Measurements from ENCODE around the gene KRTAP10-1.

The KRTAP10-1 gene

GRCh38 chr21:44495611-44496563, 44.1 kb downstream of the KRTAP10-1 start:
- no peak overlapping the region for H3K4me3 Mint-ChIP-seq
- H3K27me3 Mint-ChIP-seq (ENCODE audit: low read depth) = no peaks in the 10 kb centered on the region
- peaks cover 19% of the 10 kb centered on the region for H3K9me3 Mint-ChIP-seq

GRCh38 chr21:44494956-44495355, 45.0 kb downstream of the KRTAP10-1 start:
- Mint-ChIP-seq H3K27ac (no peak overlapping the region), H3K27me3 (ENCODE audit: low read depth) (no peaks in the 10 kb centered on the region), H3K9me3 (peaks cover 19% of the 10 kb centered on the region), H3K4me3 (no peak overlapping the region), H3K36me3 (ENCODE audit: low read depth) (peaks cover 3% of the 10 kb centered on the region), H3K4me1 (ENCODE audit: low read depth) (peaks cover 2% of the 10 kb centered on the region)
- no peak for DNase-seq (ENCODE audit: low spot score)

More at GRCh38 chr21:44495611-44496563, 44.1 kb downstream of the KRTAP10-1 start:
- DNase-seq (ENCODE audit: low spot score) = no peak
- peaks cover 3% of the 10 kb centered on the region for H3K36me3 Mint-ChIP-seq (ENCODE audit: low read depth)
- peaks cover 2% of the 10 kb centered on the region for H3K4me1 Mint-ChIP-seq (ENCODE audit: low read depth)
- no peak overlapping the region for H3K27ac Mint-ChIP-seq

- DNase-seq (ENCODE audit: low spot score) = no peak
- peaks cover 19% of the 10 kb centered on the region for H3K9me3 Mint-ChIP-seq
These were observed 45.6 kb downstream of the KRTAP10-1 start for GRCh38 chr21:44494418-44494817.

GRCh38 chr21:44492567-44493385, 47.2 kb downstream of the KRTAP10-1 start:
- no peak overlapping the region for H3K4me3 Mint-ChIP-seq
- H3K4me1 Mint-ChIP-seq (ENCODE audit: low read depth) = peaks cover 2% of the 10 kb centered on the region
- H3K9me3 Mint-ChIP-seq = peaks cover 19% of the 10 kb centered on the region
- peaks cover 3% of the 10 kb centered on the region for H3K36me3 Mint-ChIP-seq (ENCODE audit: low read depth)
- no peak overlapping the region for H3K27ac Mint-ChIP-seq
- H3K27me3 Mint-ChIP-seq (ENCODE audit: low read depth) = peaks cover 2% of the 10 kb centered on the region
- DNase-seq (ENCODE audit: low spot score) = no peak

More at GRCh38 chr21:44494418-44494817, 45.6 kb downstream of the KRTAP10-1 start:
- Mint-ChIP-seq H3K27ac (no peak overlapping the region), H3K36me3 (ENCODE audit: low read depth) (peaks cover 3% of the 10 kb centered on the region), H3K4me1 (ENCODE audit: low read depth) (peaks cover 2% of the 10 kb centered on the region), H3K27me3 (ENCODE audit: low read depth) (no peaks in the 10 kb centered on the region), H3K4me3 (no peak overlapping the region)

GRCh38 chr21:44490816-44491215, 49.2 kb downstream of the KRTAP10-1 start:
- no peak overlapping the region for H3K27ac Mint-ChIP-seq
- peaks cover 2% of the 10 kb centered on the region for H3K4me1 Mint-ChIP-seq (ENCODE audit: low read depth)
- no peak overlapping the region for H3K4me3 Mint-ChIP-seq
- DNase-seq (ENCODE audit: low spot score) = no peak
- H3K9me3 Mint-ChIP-seq = peaks cover 19% of the 10 kb centered on the region
- H3K36me3 Mint-ChIP-seq (ENCODE audit: low read depth) = peaks cover 3% of the 10 kb centered on the region
- H3K27me3 Mint-ChIP-seq (ENCODE audit: low read depth) = peaks cover 4% of the 10 kb centered on the region

GRCh38 chr21:44490405-44490804, 49.6 kb downstream of the KRTAP10-1 start:
- peaks cover 19% of the 10 kb centered on the region for H3K9me3 Mint-ChIP-seq
- no peak overlapping the region for H3K4me3 Mint-ChIP-seq
- peaks cover 3% of the 10 kb centered on the region for H3K36me3 Mint-ChIP-seq (ENCODE audit: low read depth)
- peaks cover 2% of the 10 kb centered on the region for H3K4me1 Mint-ChIP-seq (ENCODE audit: low read depth)
- DNase-seq (ENCODE audit: low spot score) = no peak
- H3K27me3 Mint-ChIP-seq (ENCODE audit: low read depth) = peaks cover 4% of the 10 kb centered on the region
- no peak overlapping the region for H3K27ac Mint-ChIP-seq

- H3K4me3 Mint-ChIP-seq = no peak overlapping the region
- H3K4me1 Mint-ChIP-seq (ENCODE audit: low read depth) = peaks cover 2% of the 10 kb centered on the region
These were observed 50.0 kb downstream of the KRTAP10-1 start for GRCh38 chr21:44489962-44490361.

More at GRCh38 chr21:44489962-44490361, 50.0 kb downstream of the KRTAP10-1 start:
- Mint-ChIP-seq H3K27me3 (ENCODE audit: low read depth) (peaks cover 4% of the 10 kb centered on the region), H3K27ac (no peak overlapping the region), H3K36me3 (ENCODE audit: low read depth) (peaks cover 3% of the 10 kb centered on the region), H3K9me3 (peaks cover 19% of the 10 kb centered on the region)
- no peak for DNase-seq (ENCODE audit: low spot score)
